Fibroblast of the aortic adventitia (primary cell): ENCODE data around the gene FCN1. TPM values are rescaled to one million over a fixed set of nuclear protein-coding genes. Genes with fewer than 3 reads are reported as not detected.

Experiments
- DNase-seq: peaks from one replicate; pipeline ENCODE4 v3.0.0-alpha.2; 2010; ENCODE audit warnings: low read depth
- H3K4me3 ChIP-seq: 2 replicates; pipeline ENCODE4 v1.5.1; 2011; ENCODE audit warnings: low read depth, mild to moderate bottlenecking, control low read depth, low read length, moderate library complexity
- total RNA-seq: library from RNA; depleted of rRNA; stranded (reverse); fragments of >200 nt; gene quantifications from 2 replicates; pipeline ENCODE4 v1.2.3, GENCODE V29; 2012; ENCODE audit warnings: low replicate concordance
- TF ChIP-seq, protein P1 (sequence below): IDR thresholded peaks from 2 replicates; pipeline ENCODE4 v1.5.1; 2011; ENCODE audit warnings: mild to moderate bottlenecking, low read length, control low read depth, inconsistent platforms; ENCODE audit not compliant: insufficient read depth

The FCN1 gene
- total RNA-seq = not detected in 2 replicates

DNA sequence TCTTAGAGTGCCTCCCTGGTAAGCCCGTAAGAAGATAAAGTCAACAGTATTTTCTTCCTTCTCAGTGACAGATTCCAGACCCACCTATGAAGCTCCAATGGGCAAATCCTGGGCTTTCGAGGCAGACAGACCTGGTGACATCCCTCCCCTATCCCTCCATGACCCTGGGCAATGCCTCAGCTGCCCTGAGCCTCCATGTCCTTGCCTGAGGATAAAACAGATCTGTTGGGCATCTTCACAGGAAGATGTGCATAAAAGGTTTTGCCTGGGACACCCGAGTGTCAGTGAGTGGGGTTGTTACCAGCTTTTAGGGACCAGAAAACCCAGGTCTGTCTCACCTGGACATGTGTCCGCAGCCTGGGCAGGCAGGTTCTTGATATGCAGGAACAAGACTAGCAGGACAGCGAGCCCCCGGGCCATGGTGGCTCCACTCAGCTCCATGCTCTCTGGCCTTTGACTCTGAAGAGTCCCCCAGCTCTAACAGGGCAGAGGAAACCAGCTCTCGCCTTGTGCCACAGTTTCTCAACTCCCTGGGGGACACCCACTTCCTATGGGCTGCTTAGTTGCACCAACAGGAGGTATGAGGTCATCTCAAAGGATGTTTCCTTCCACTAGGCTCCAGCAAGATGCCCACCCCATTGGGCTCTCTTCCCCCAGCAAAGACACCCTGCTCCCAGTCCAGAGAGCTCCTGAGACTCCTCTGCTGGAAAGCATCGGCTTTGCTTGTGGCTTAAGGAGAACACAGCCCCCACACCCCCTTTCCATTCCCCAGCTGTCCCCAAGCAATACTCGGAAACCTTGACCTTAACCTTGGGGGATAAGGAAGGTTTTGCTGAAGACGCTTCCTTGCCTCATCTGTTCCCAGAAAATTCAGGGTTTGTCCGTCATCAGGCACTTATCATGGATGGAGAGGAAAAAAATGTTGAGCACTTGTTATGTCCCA, at the start of gene FCN1:
Gene FCN1 (minus strand): TSS at position 482 of the 943 bp plus-strand sequence. CDS start 41 bp downstream, at position 441.
- TF ChIP-seq, protein P1, sequence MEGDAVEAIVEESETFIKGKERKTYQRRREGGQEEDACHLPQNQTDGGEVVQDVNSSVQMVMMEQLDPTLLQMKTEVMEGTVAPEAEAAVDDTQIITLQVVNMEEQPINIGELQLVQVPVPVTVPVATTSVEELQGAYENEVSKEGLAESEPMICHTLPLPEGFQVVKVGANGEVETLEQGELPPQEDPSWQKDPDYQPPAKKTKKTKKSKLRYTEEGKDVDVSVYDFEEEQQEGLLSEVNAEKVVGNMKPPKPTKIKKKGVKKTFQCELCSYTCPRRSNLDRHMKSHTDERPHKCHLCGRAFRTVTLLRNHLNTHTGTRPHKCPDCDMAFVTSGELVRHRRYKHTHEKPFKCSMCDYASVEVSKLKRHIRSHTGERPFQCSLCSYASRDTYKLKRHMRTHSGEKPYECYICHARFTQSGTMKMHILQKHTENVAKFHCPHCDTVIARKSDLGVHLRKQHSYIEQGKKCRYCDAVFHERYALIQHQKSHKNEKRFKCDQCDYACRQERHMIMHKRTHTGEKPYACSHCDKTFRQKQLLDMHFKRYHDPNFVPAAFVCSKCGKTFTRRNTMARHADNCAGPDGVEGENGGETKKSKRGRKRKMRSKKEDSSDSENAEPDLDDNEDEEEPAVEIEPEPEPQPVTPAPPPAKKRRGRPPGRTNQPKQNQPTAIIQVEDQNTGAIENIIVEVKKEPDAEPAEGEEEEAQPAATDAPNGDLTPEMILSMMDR = no peak
- no peak within 1 kb of the TSS for H3K4me3 ChIP-seq
- DNase-seq = no peak

DNA sequence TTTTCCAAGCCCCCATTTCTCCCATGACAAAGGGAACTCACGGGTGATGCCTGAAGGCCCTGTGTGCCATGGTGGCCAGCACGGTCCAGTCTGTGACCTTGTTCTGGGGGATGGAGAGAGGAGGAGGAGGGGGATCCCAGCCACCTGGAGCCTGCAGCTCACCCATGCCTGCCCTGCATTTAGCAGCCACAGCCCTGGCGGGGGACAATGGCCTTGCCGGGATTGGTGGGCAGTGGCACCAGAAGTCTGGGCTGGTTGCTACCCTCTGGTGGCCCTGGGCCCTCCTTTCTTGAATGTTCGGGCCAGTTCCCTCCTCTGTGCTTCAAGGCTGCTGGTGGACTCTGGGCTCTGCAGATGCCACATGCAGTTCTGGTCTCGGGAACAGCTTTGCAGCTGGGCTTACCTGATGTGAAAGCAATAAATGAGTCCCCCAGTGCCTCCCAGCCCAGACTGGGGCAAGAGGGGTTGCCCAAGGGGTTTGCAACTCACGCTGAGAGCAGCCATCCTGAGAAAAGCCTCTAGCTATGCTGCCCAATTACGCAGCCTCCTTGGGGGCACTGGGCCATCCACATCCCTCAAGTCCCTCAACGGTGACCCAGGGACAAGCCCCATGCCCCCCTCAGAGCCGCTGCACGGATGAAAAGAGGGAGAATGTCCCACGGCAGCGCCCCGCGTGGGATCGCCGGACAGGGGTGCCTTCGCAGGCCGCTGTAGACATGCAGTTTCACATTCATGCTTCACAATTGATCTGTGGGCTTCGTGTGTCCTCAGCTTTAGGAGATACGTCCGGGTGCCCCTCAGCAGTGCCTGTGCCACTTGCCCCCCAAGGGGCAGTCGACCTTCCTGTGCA, 49.2 kb upstream of the FCN1 start:
- TF ChIP-seq, protein P1 = no peak
- no peak for DNase-seq
- no peak overlapping the region for H3K4me3 ChIP-seq

GRCh38 chr9:134966270-134966669, 48.6 kb upstream of the FCN1 start:
- DNase-seq = no peak
- TF ChIP-seq, protein P1 = no peak

GRCh38 chr9:134965851-134966250, 48.1 kb upstream of the FCN1 start:
- TF ChIP-seq, protein P1 = no peak
- no peak for DNase-seq
- H3K4me3 ChIP-seq = no peak overlapping the region

More at GRCh38 chr9:134966270-134966669, 48.6 kb upstream of the FCN1 start:
- no peak overlapping the region for H3K4me3 ChIP-seq

DNA sequence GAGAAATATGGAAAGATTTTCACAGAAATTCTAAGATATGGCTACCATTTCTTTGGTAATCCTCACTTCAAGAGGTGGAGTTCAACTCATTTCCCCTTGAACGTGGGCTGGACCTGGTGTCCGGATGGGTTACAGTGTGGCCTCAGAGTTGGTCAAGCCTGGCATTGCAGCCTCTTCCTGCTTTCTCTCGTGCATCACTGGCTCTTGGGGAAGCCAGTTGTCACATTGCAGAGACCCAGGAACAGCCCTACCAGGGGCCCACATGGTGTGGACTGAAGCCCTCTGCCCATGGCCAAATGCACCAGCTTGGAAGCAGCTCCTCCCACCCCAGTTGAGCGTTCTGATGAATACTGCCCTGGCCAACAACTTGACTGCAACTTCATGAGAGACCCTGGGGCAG, 47.7 kb upstream of the FCN1 start:
- DNase-seq = no peak
- H3K4me3 ChIP-seq = no peak overlapping the region
- TF ChIP-seq, protein P1 = no peak

GRCh38 chr9:134964271-134965055, 46.8 kb upstream of the FCN1 start:
- TF ChIP-seq, protein P1 = no peak

More at GRCh38 chr9:134964271-134965055, 46.8 kb upstream of the FCN1 start:
- H3K4me3 ChIP-seq = no peak overlapping the region
- no peak for DNase-seq
